Colonic mucosa (tissue), 4 donors: Measurements from ENCODE around the gene XPO6. TPM values are rescaled to one million over a fixed set of nuclear protein-coding genes. Genes with fewer than 3 reads are reported as not detected.
"Not testable (repeated sequence)": the region's sequence is repeated elsewhere in the genome, so short reads cannot be mapped to it uniquely, and the experiment has no call there.

Experiments
- DNase-seq: peaks from one replicate; pipeline ENCODE4 v3.0.0-alpha.2; 2020
- H3K27ac ChIP-seq: fragments of 200-600 bp; one replicate; pipeline ENCODE4 v1.8.0; 2021
- H3K27me3 ChIP-seq: fragments of 200-600 bp; one replicate; pipeline ENCODE4 v1.8.0; 2021
- H3K36me3 ChIP-seq: fragments of 200-600 bp; one replicate; pipeline ENCODE4 v1.8.0; 2021
- H3K4me1 ChIP-seq: fragments of 200-600 bp; one replicate; pipeline ENCODE4 v1.8.0; 2021; ENCODE audit warnings: mild to moderate bottlenecking
- H3K4me3 ChIP-seq: fragments of 200-600 bp; one replicate; pipeline ENCODE4 v1.8.0; 2021
- H3K9ac ChIP-seq, 2 donors: one replicate each; pipeline ENCODE4 v1.7.0; 2013; ENCODE audit warnings: control low read depth in 2 of 2, low read depth in 2 of 2, low read length in 2 of 2
- H3K9me3 ChIP-seq: fragments of 200-600 bp; one replicate; pipeline ENCODE4 v1.8.0; 2021
- CTCF ChIP-seq: fragments of 200-600 bp; IDR thresholded peaks from one replicate; pipeline ENCODE4 v1.8.0; 2022; ENCODE audit warnings: antibody characterized with exemption, mild to moderate bottlenecking
- intact Hi-C: fragments of 100-400 bp; cut with DNase I; formaldehyde crosslinking; loops from one replicate; pipeline ENCODE4 v1.14.1; 2022
- total RNA-seq, 2 donors: library from RNA; stranded (reverse); fragmentation: NEBNext Ultra II Directional in 1 of 2; extraction: Animal tissue kit (Norgen Biotek cat#: 25700) in 1 of 2; gene quantifications; one replicate each; pipeline ENCODE4 v1.2.1, GENCODE V29; 2021
- donor health status: healthy.
- donor health status: DM: no; HTN: no; CAD: no.
- donor health status: DM: no; HTN: no; CAD: no.

XPO6 gene
- total RNA-seq, 2 donors from 2014 or later, result 77.0 to 144 TPM

DNA sequence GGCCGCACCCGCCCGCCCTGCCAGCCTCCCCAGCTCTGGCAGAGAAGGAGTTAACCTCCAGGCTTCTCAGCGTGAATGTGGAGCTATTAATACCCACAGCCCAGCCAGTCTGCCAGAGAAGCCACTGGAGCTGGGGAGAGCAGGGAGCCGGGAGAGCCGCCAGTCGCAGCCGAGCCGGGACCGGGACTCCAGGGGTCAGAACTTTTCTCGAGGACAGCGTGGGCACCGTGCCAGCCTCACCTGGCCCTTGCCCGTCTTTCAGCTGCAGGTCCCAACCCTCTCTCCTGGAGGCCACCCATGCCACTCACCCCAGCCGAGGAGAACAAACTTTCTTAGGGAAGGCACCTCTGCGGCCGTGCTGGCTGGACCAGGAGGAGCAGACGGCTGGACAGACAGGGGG, 46.8 kb upstream of the XPO6 start:
- H3K27me3 ChIP-seq, result no peaks in the 10 kb centered on the region
- no peaks in the 10 kb centered on the region for H3K36me3 ChIP-seq
- no peak for DNase-seq
- no peaks in the 10 kb centered on the region for H3K4me1 ChIP-seq
- H3K27ac ChIP-seq, result no peak overlapping the region
- H3K9ac ChIP-seq, result no peak overlapping the region
- no peak overlapping the region for H3K4me3 ChIP-seq
- intact Hi-C loops, result no loop called here
- H3K9me3 ChIP-seq, result no peaks in the 10 kb centered on the region
- TF ChIP-seq CTCF, result no peak

DNA sequence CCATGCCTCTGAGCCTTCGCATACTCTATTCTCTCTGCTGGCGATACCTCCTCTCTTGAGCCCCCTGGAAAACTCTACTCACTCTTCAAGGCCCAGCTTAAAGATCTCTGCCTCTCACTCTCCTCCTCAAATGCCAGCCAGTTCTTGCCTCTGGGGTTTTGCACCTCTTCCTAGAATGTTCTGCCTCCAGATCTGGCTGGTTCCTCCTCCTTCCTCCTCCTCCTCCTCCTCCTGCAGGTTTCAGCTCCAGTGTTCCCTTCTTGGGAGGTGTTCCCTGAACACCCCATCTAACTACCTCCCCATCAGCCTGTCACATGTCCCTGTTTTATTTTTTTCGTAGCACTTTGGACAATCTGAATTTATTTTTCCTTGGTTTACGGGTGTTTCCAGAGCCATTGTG, 45.5 kb upstream of the XPO6 start:
- no peak for TF ChIP-seq CTCF
- Histone ChIP-seq H3K9ac (no peak overlapping the region), H3K27ac (no peak overlapping the region), H3K9me3 (no peaks in the 10 kb centered on the region), H3K4me1 (no peaks in the 10 kb centered on the region), H3K4me3 (no peak overlapping the region), H3K27me3 (no peaks in the 10 kb centered on the region), H3K36me3 (no peaks in the 10 kb centered on the region)
- intact Hi-C loops, result no loop called here
- DNase-seq, result no peak

DNA sequence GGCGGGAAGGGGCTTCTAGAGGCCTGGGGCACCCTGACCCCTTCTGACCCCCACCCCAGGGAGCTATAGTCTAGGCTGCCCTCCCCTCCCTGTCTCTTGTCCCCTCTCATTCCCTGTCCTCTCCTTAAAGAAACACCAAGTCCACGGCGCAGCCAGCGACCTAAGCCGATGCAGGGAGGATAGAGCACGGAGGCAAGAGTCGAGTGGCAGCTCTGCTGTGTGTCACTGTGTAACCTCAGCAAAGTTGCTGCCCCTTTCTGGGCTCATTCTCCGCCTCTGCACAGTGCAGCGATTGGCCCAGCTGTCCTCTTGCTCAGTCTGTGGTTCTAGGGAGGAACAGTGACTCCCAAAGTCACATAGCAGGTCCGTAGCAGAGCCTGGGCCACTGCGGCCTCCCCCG, 44.1 kb upstream of the XPO6 start:
- no peak for TF ChIP-seq CTCF
- DNase-seq, result no peak

DNA sequence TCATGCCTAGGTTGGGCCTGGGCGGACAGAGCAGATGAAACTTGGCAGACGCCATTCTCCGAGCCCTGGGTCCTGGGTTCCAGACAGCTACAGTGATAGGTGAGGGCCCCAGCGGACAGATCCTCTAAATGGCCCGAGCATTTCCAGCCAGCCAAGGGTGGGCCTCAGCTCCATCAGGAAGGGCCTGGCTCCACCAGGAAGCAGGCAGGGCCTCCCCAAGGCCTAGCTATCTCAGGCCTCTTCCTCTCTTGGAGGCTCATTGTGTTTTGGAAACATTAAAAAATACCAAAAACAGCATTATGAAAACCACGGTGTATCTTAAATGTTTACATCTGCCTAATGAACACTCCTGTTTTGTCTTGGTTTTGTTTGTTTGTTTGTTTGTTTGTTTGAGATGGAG, 42.4 kb upstream of the XPO6 start:
- Histone ChIP-seq H3K4me1 (no peaks in the 10 kb centered on the region), H3K36me3 (no peaks in the 10 kb centered on the region), H3K9ac (no peak overlapping the region), H3K27me3 (no peaks in the 10 kb centered on the region), H3K9me3 (no peaks in the 10 kb centered on the region), H3K4me3 (no peak overlapping the region), H3K27ac (no peak overlapping the region)
- TF ChIP-seq CTCF, result no peak
- DNase-seq, result no peak
- intact Hi-C loops, result no loop called here

More for the DNA sequence above, 44.1 kb upstream of the XPO6 start:
- Histone ChIP-seq H3K4me1 (no peaks in the 10 kb centered on the region), H3K9me3 (no peaks in the 10 kb centered on the region), H3K27ac (no peak overlapping the region), H3K36me3 (no peaks in the 10 kb centered on the region), H3K27me3 (no peaks in the 10 kb centered on the region), H3K4me3 (no peak overlapping the region), H3K9ac (no peak overlapping the region)
- intact Hi-C loops, result no loop called here

DNA sequence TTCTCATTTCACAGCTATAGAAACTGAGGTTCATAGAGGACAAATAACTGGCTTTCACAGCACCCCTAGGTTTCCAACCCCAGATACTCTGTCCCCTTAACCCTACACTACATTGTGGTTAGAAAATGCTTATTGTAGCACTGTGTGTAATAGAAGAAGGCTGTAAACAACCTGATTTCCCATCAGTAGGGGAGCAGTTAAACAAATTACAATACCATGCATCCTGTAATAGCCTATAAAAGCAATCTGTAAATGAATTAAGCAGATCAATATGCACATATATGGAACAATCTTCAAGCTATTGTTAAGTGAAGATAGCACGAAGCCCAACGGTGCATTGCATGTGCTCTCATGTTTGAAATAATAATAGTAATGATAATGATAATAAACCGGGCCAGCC, 39.2 kb upstream of the XPO6 start:
- DNase-seq, result no peak
- TF ChIP-seq CTCF, result no peak
- intact Hi-C loops, result no loop called here
- Histone ChIP-seq H3K27me3 (no peaks in the 10 kb centered on the region), H3K4me1 (no peaks in the 10 kb centered on the region), H3K9me3 (no peaks in the 10 kb centered on the region), H3K4me3 (no peak overlapping the region), H3K36me3 (no peaks in the 10 kb centered on the region), H3K9ac (no peak overlapping the region), H3K27ac (no peak overlapping the region)

DNA sequence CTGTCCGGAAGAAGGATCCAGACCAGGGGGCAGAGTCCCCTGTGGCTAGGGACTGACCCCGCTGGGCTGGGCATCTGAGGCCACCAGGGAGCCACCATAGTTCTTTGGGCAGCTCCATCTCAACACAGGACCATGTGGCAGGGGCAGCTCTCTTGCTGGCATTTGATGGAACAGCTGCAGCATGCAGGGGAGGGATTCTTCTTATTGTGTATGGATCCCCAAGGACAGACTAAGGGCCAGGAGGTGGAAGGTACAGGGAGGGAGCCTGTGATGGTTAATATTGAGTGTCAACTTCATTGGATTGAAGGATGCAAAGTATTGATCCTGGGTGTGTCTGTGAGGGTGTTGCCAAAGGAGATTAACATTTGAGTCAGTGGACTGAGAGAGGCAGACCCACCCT, 37.7 kb upstream of the XPO6 start:
- H3K9ac ChIP-seq, H3K27me3 ChIP-seq, H3K36me3 ChIP-seq, H3K9me3 ChIP-seq, intact Hi-C loops, DNase-seq, H3K27ac ChIP-seq, H3K4me3 ChIP-seq, H3K4me1 ChIP-seq: not testable (repeated sequence)
